ENCODE measurements around the gene SLC9A9. TPM values are rescaled to one million over a fixed set of nuclear protein-coding genes. Genes with fewer than 3 reads are reported as not detected.

SLC9A9 gene
- total RNA-seq, 4 donors from 2014 or later, result 7.8 to 19.6 (median 13.4) TPM

- Histone ChIP-seq H3K27ac (no peak overlapping the region), H3K27me3 (no peaks in the 10 kb centered on the region), H3K4me1 (peaks cover 8 to 9% of the 10 kb centered on the region in 2 donors), H3K9me3 (no peaks in the 10 kb centered on the region), H3K4me3 (replicated peaks in 1 of 3) (no peak overlapping the region), H3K36me3 (no peaks in the 10 kb centered on the region)
- no peak for DNase-seq
- 70 to 98% methylated on average over 3 of the region's 3 CpGs for WGBS, 2 donors
- no peak for TF ChIP-seq POLR2A (IDR thresholded peaks at IDR 0.05)
- TF ChIP-seq CTCF (IDR thresholded peaks at IDR 0.05), result no peak
- intact Hi-C loops (cut with DNase I), result no loop called here
These were observed 626.8 kb downstream of the SLC9A9 start for GRCh38 chr3:143221446-143221845.

- TF ChIP-seq CTCF (IDR thresholded peaks at IDR 0.05) (no peak), POLR2A (IDR thresholded peaks at IDR 0.05) (no peak)
- intact Hi-C loops (cut with DNase I), result no loop called here
- no peak for DNase-seq
- peaks cover 11 to 12% of the 10 kb centered on the region in 2 donors for H3K4me1 ChIP-seq
- H3K36me3 ChIP-seq, result no peaks in the 10 kb centered on the region
- H3K27me3 ChIP-seq, result no peaks in the 10 kb centered on the region
- no peak overlapping the region for H3K27ac ChIP-seq
- H3K9me3 ChIP-seq, result no peaks in the 10 kb centered on the region
- WGBS, 2 donors, result 95 to 96% methylated on average over 3 of the region's 3 CpGs
- H3K4me3 ChIP-seq (replicated peaks in 1 of 3), result no peak overlapping the region
These were observed 627.5 kb downstream of the SLC9A9 start for GRCh38 chr3:143220741-143221140.

- Histone ChIP-seq H3K4me3 (replicated peaks in 1 of 3) (no peak overlapping the region), H3K27ac (no peak overlapping the region), H3K4me1 (peaks cover 11 to 20% of the 10 kb centered on the region in 2 donors), H3K27me3 (no peaks in the 10 kb centered on the region), H3K9me3 (no peaks in the 10 kb centered on the region), H3K36me3 (no peaks in the 10 kb centered on the region)
- no peak for DNase-seq
- no peak for TF ChIP-seq POLR2A (IDR thresholded peaks at IDR 0.05)
- TF ChIP-seq CTCF (IDR thresholded peaks at IDR 0.05), result no peak
- WGBS, 2 donors, result 90 to 94% methylated on average over 2 of the region's 2 CpGs
- intact Hi-C loops (cut with DNase I), result no loop called here
These were observed 630.0 kb downstream of the SLC9A9 start for GRCh38 chr3:143218166-143218835.

- no peak for DNase-seq
- intact Hi-C loops (cut with DNase I), result no loop called here
- Histone ChIP-seq H3K9me3 (no peaks in the 10 kb centered on the region), H3K27ac (peak overlapping the region in 1 of 3 donors; percentile 37), H3K27me3 (no peaks in the 10 kb centered on the region), H3K36me3 (no peaks in the 10 kb centered on the region), H3K4me1 (peaks cover 11 to 16% of the 10 kb centered on the region in 2 donors), H3K4me3 (replicated peaks in 1 of 3) (no peak overlapping the region)
- TF ChIP-seq POLR2A (IDR thresholded peaks at IDR 0.05) (no peak), CTCF (IDR thresholded peaks at IDR 0.05) (no peak)
These were observed 631.0 kb downstream of the SLC9A9 start for GRCh38 chr3:143217283-143217682.

- Histone ChIP-seq H3K4me1 (peaks cover 11 to 15% of the 10 kb centered on the region in 2 donors), H3K9me3 (no peaks in the 10 kb centered on the region), H3K36me3 (no peaks in the 10 kb centered on the region), H3K27ac (peak overlapping the region in 2 of 3 donors; percentile 6 to 37), H3K4me3 (replicated peaks in 1 of 3) (no peak overlapping the region), H3K27me3 (no peaks in the 10 kb centered on the region)
- no peak for DNase-seq
- 53 to 55% methylated on average over 3 of the region's 3 CpGs for WGBS, 2 donors
- intact Hi-C loops (cut with DNase I), result no loop called here
- TF ChIP-seq POLR2A (IDR thresholded peaks at IDR 0.05) (no peak), CTCF (IDR thresholded peaks at IDR 0.05) (no peak)
These were observed 631.5 kb downstream of the SLC9A9 start for GRCh38 chr3:143216709-143217182.

Data from thyroid gland (tissue), 4 donors.